Stimulated activated CD8-positive, alpha-beta memory T cell treated with anti-CD3 and anti-CD28 coated beads, Interleukin-15, amount 100 ng/mL, for 4 hours (primary cell): ENCODE measurements around the gene WASF1.

Source experiments
- DNase-seq, 2 donors: peaks; one replicate each; pipeline ENCODE4 v3.0.0-alpha.2; 2020; ENCODE audit warnings: low read depth in 2 of 2

The WASF1 gene

DNA sequence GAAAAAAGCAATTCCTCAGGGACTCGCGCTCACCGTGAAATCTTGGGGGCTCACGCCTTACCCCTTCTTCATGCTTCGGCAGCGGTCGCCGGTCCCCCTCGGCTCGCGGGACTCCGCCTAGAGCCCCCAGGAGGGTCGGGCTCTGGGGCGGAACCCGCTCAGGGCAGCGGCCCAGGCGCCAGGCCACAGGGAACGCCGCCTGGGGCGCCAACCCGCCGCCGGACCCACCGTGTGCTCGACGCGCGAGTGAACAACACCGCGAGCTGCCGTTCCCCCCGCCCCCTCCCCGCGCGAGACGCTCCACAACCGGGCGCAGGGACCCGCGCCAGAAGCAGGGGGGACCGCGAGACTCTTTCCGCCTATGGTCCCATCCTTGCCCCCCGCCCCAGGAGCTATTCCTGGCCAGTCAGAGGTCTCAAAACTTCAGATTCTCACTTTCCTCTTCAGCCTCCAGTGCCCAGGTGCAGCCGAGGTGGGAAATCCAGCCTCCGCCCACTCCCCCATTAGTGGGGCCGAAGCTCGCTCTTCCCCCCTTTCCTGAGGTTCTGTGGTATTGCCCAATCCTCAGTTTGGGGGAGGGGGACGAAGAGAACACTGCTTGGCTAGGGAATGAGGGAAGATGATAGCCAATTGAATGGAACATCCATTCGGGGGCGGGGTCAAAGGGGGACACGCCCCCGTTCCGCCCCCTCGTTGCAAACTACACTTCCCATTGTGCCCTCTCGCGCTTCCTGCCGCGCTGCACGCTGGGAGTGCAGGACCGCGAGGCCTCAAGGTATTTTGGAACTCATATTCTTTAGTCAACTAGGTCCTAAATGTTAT lies at the start of gene WASF1:
Gene WASF1, minus strand, starts transcription at position 265 of the 822 bp plus-strand sequence. CDS start 52,069 bp downstream, outside the sequence.
- DNase-seq = peak; percentile 81 to 84

DNA sequence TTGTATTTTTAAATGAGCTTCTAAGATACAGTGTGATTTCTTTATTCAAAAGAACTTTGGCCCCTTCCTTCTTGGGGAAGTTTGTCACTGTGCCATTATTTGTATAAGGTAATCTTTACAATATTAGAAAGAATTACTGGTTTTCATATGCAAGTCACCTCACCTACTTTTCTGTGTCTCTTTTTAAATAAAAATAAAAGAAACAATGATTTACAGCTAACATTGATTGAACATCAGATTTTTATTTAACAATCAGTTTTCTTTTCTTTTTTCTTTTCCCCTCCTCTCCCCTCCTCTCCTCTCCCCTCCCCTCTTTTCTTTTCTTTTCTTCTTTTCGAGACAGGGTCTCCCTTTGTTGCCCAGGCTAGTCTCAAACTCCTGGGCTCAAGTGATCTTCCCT lies 46.8 kb upstream of the WASF1 start:
- no peak for DNase-seq

DNA sequence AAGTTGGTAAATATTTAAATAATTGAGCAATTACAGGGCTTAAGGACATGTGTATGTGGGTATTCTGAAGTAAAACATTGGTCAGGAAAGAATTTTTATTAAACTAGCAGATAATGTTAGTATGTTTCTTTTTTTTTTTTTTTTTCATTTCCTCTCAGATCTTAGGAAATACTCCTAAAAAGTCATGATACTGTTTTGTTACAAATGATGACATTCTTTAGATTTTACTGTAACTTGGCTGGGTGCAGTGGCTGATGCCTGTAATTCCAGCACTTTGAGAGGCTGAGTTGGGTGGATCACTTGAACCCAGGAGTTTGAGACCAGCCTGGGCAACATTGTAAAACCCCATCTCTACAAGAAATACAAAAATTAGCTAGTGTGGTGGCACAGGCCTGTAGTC lies 42.3 kb upstream of the WASF1 start:
- DNase-seq = no peak

DNA sequence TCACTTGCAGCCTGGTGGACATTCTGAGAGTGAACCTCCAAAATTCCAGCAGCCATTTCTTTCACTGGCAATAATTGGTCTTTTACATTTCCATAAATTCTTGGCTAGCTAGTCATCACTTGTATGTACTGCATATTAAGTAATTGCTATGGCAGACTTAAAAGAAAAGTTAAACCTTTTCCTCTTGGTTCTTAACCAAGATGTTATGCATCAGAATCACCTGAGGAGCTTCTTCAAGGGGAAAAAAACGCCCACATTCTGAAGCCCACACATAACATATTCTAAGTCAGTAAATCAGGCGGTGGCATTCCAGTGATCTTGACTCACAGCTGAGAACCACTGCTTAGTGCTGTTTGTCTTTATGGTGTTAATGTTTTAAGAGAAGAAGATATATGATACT lies 37.8 kb upstream of the WASF1 start:
- DNase-seq = no peak

DNA sequence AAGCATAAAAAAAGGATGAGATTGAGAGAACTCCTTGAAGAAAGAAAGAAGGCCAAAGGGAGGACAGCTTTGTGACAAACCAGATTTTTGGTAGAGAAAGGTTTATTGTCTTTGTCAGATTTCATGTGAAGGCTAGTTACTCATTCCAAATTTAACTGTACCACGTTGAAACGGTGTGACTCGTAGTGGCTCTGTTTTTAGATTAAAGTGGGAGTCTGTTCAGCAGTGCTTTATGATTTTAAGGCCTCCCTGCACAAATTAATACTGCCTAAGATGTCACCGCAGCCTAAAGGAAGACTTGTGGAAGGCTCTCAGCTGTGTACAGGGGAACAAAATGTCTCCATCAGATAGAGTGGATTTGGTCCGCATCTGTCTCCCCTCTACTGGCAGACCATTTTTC lies 36.7 kb upstream of the WASF1 start:
- DNase-seq = no peak

DNA sequence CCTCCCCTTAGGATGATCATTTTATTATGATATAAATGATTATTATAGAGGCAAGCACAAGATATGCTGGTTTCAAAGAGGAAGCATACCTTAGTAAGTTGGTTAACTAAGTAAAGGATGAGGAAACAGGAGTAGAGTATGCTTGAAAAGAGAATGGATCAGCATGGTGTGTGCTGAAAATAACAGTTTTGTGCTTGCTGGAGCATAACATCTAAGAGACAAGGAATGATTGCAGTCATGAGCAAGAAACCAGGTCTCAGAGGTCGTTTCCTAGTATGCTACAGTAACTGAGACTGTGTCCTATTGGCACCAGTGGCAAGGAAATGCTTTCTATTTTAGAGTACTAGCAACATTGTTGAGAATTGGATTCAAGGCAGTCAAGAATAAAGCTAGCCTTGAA lies 34.9 kb upstream of the WASF1 start:
- DNase-seq = no peak

DNA sequence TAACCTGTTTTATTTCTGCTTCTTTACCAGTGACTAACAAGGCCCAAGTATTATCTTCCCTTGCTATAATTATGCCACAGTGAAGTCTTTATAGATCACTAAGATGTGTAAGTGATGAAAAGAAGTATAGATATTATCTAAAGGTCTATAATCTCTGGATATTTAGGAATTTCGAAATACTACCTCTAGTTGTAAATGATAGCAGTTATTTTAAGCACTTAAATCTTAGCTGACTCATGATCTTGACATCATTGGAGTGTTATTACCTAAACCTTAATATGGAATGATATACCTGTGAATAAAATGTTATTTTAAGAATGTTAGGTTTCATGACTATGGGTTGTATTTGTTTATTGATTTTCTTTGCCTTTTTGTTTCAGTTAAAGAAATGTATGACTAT lies 32.3 kb upstream of the WASF1 start:
- no peak for DNase-seq

DNA sequence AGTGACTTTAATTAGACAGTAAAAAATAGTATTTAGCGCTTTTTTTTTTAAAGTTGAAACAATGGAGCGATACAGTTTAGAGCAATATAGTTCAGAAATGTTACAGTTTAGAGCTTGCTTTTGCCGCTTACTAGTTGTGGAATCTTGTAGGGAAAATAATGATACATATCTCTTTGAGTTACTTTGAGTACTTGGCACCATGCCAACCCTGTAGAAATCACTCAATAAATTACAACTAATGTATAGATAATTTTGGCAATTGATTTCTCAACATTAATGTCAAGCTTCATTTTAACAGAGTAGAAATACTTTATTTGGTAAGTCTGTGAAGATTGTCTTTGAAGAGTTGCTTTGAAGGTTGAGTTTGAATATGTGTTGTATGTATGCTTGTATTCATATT lies 28.2 kb upstream of the WASF1 start:
- no peak for DNase-seq

DNA sequence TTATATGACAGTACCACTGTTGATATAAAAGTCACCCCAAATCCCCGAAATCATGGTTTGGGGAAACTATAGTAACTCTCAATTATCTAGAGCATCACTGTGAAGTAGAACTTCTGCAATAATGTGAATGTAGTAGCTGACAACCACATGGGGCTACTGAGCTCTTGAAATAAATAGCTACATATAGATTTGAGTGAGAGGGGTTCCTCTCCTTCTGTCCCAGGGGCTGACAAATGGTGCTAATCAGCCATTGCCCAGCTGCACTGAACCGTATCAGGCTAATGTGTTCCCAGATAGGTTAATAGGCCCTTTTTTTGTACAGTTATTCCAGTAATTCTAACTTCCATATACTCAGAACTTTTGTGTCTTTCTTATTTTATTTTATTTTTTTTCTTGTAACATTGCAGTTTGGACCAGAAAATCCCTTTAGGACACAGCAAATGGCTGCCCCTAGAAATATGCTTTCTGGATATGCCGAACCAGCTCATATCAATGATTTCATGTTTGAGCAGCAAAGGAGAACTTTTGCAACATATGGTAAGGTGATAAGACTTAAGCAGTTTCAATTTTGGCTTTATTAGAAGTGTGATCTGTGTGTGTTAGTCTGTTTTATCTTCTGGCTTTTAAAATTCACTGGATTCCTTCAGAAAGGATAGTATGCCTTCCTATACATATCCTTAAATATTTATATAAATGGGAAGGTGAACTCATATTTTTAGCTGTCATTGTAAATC lies 21.8 kb upstream of the WASF1 start:
- no peak for DNase-seq

DNA sequence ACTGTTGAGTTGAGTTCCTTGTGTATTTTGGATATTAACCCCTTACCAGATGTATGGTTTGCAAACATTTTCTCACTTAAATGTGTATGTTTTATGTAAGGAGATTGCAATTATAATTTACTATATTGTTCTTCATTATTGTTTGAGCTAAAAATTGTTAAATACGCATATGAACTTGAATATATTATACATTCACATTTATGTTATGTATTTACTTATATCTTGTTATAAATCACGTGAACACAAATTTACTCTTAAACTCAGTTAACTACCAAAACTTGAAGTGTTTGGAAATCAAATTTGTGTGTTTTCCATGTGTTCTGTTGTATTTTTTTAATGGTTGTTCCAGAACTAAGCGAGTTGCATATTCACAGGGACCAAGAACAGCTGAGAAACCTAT lies 19.1 kb upstream of the WASF1 start:
- DNase-seq = no peak

DNA sequence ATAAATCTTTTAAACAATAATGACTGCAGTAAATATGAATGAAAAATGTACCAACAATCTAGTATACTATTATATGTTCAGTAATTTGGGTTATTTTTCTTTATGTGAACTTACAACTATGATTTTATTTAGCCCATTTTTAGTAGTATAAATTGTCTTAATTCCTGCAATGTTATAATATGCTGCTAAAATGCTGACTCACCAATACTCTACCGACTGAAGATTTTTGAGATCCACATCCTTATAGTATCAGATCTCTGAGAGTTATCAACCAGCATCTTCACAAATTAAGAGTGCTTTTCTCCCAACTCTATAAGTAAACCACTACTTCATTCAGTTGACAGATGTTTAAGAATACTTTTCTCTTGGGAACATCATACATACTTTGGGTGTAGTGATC lies 17.4 kb upstream of the WASF1 start:
- no peak for DNase-seq

DNA sequence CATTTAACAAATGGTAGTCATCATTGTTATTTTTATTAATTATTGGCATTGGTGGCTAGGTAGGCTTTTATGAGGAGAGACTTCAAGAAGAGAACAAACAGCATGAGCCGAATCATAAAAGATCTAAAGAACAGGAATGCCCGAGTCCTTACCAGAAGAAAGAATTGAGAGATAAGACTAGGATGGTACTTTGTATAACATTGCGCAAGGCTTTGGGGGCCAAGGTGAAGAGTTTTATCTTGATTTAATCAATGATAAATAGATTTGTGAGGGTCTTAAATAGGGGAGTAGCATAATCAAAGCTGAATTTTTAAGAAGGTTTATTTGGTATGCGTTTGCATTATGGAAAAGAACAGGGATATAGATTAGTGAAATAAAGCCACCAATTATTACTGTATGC lies 16.2 kb upstream of the WASF1 start:
- DNase-seq = no peak

DNA sequence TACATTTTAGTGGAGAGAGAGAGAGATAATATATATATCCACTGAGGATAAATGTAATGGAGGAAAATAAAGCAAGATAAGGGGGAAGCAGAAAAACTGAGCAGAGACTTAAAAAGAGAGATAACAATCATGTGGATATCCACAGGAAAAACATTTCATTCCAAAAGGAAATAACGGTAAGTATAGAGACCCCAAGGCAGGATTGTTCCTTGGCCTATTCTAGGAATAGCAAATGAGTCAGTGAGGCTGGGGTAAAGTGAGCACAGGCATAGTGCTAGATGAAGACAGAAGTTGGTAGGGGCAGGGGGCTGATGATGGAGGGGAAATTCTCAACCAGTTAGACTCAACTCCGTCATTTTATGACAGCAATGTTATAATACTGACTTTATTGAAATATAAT lies 12.0 kb upstream of the WASF1 start:
- DNase-seq = no peak

DNA sequence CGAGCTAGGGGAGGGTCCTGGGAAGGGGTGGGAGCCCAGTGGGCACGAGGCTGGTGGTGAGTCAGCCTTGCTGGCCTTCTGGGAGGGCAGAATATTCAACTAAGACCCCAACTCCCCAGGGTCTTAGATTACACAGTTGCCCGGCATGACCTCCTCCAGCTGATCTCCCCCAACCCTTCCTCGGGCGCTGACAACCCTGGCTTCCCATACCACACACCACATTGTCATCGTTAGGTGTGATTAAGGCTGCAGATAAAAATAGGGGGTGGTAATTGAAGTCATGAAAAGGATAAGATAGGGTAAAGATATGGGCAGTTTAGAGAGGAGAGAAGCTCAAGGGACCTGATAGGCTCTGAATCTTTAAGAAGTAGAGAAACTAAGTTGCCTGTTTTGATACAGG lies 11.3 kb upstream of the WASF1 start:
- DNase-seq = no peak

DNA sequence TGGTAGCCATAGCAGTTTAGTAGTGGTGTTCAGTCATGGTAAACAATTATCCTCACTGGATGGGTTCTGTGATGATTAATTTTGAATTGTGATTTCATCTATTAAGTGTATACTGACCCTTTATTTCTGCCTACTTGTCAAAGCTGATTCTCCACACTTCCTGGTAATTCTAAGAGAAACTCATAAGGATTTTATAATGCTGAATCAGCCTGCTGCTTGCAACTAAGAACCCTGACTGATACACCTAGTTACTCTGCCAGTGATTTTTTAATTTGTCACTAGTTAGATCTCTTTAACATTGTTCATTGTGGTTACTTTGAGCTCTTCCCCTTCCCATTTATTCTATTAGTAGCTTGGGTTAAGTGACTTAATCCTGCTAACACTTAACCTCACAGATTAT lies 9.3 kb upstream of the WASF1 start:
- DNase-seq = no peak

DNA sequence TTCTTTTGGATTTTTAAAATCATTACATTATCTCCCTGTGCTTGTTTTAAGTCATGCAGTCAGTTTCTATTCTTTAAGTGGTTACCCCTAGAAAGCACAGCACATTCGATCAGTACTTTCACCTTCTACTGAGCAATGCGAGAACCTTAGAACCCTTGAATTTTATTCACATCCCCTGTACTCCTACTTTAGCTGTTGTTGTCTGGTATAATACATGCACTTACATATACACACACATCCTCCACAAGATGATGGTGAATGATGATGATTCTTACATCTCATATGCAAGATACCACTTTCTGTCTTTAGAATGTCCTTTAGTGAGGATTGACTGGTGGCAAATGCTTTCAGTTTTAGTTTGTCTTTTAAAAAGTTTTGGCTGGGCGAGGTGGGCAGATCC lies 6.4 kb upstream of the WASF1 start:
- DNase-seq = no peak

DNA sequence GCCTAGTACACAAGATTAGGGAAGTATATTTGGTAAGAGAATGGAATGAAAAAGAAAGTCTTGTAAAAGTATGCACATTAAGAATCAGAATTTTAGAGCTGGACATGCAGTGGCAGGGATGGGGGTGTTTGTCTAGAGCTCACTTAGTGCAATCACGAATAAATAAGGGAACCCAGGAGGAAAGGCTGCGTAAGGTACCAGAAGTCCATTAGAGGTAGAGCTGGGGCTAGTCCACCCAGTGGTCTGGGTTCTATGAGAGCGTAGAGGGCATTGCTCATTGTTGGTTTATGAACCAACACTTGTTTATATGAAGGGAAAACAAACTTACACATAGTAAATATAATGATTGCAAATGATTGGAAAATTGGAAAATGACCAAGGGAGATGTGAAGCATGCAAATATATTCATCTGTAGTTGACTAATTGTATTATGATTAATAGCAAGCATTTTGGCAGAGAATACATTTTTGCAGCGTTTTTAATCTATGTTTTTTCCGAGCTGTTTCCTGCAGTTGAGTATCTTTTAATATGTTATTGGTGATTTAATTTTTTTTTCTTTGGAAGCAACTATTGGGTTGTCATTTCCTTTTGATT lies 3.9 kb upstream of the WASF1 start:
- DNase-seq = no peak

DNA sequence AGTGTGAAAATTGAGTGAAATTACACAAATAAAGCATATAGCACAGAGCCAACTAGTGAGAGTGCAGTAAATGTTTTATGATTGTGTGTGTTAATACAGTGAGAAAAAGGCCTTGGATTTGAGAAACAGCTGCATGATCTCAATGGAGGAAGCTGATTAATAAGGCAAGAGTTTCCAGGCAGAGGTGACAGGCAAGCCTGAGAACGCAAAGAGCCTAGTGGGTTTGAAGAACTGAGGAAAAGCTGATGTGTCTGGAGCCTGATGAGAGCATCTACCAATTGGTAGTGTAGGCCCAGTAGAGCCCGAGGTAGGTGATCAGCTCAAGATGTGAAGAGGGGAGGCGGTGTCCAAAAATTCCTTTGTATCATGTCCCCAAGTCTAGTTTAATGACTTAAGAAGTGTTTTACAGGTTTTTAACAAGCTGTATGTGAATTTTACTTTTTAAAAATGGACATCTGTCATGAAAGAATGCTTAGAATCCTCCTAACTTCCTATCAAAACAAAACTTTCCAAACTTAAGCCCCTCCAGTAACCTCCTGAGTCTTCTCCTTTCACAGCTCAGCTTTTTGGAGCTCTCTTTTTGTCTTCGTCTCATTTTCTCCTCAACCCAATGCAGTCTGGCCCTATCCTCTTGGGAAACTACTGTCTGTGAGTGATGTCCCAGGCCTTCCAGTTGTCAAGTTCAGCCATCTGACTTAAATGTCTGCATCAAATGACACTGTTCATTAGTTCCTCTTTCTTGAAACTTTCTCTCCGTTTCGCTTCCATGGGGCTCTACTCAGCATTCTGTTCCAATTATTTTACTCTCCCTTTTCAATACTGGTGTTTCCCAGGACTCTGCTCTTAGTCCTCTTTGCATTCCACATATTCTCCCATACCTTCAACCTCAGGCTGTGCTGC lies 1.9 kb upstream of the WASF1 start:
- no peak for DNase-seq

DNA sequence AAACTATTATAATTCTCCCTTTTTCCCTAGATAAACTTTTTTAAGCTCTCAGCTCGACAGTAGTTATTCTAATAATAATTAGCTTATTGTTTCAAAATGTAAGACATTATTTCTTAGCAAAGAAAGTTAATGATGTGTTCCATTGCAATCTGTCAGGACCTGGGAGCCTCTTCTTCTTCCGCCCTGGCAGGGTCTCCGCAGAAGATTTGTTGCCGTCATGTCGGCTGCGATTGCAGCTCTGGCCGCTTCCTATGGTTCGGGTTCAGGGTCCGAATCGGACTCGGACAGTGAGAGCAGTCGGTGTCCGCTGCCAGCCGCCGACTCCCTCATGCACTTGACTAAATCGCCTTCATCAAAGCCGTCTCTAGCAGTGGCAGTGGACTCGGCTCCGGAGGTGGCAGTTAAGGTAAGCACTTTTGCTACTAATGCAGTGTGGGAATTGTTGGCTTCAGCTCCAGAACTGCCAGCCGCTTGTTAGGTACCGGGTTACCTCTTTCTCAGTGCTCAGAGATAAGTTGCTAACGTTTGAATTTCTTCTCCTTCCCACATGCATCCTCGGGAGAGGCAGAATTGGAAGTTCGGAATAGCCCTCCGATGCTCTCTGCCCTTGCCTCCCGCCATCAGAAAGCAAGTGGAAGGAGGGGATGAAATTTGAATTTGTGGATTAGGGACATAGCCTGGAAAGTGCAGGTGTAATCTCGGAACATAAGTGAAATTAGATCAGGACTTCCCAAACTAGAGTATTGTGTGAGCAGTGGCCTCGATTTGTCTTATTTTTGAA lies 948 bp upstream of the WASF1 start, which contains the start of gene CDC40:
Gene CDC40, plus strand, starts transcription at position 200 of the 781 bp plus-strand sequence. Its CDS starts 18 bp downstream, at position 218.
- peak in 1 of 2 donors; percentile 24 for DNase-seq

DNA sequence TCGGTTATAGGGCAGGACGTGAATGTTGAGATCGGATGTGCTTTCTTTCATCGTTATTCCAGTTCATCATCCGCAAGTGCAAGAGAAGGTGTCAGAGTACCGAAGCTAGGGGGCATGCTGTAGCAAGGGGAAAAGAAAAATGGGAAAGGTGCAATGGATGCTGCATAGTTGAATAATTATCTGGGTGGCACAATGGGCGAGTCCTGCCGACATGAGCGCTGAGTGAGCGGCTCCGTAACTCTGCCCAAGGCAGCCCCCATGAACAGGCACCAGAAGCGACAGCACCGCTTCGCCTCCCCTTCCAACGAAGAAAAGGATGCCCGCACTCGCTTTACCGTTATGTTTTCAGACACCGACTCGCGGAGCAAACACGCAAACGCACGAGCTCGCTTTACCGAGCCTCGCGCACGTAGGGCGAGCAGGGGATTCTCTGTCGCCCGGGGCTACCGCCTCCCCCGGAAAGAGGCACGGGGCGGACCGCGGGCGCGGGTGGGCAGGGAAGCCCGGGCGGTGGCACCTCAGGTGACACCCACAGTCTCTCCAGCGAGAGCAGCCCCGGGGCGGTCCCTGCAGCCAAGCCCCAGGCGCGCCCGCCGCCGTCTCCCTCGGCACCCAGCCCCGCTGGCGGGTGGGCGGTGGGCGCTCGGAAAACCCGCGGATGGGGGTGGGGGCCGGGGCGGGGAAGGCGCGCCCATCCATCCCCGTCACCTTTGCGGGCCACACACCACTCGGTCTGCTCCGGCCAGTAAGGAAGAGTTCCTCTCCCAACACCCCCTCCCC lies 654 bp downstream of the WASF1 start:
- DNase-seq = peak; percentile 49 to 53
